ENCODE data around the gene RNF2.

RNF2 gene

GRCh38 chr1:185112356-185112755 is 67.0 kb downstream of the RNF2 start:
- no peaks in the 10 kb centered on the region for H3K4me1 ChIP-seq (ENCODE audit: insufficient read depth, low read length, severe bottlenecking)
- H3K9ac ChIP-seq (ENCODE audit: low read length) = no peak overlapping the region

GRCh38 chr1:185129708-185130107 is 84.3 kb downstream of the RNF2 start:
- Histone ChIP-seq H3K9me2 (ENCODE audit: low read depth, low read length) (no peaks in the 10 kb centered on the region), H3K9ac (ENCODE audit: low read length) (no peak overlapping the region), H3K9me3 (ENCODE audit: low read length) (peaks cover 5% of the 10 kb centered on the region; the same call in 1 of the 2 replicates), H3K27me3 (ENCODE audit: insufficient read depth, low read length) (no peaks in the 10 kb centered on the region), H3K4me1 (ENCODE audit: insufficient read depth, low read length, severe bottlenecking) (no peaks in the 10 kb centered on the region), H3K36me3 (ENCODE audit: insufficient read depth, low read length) (peaks cover 41% of the 10 kb centered on the region), H3K4me3 (ENCODE audit: low read depth, low read length, poor library complexity, severe bottlenecking) (no peak overlapping the region), H2AFZ (ENCODE audit: low read length) (no peak overlapping the region), H3K4me2 (ENCODE audit: low read length) (no peak overlapping the region), H3K27ac (ENCODE audit: low read depth, low read length, poor library complexity, severe bottlenecking) (no peak overlapping the region), H4K20me1 (ENCODE audit: insufficient read depth, low read length) (no peaks in the 10 kb centered on the region), H3F3A (ENCODE audit: insufficient read depth, low read length) (no peaks in the 10 kb centered on the region), H3K79me2 (ENCODE audit: insufficient read depth, low read length) (no peaks in the 10 kb centered on the region)
- TF ChIP-seq CTCF (IDR thresholded peaks at IDR 0.05; ENCODE audit: low read length) (no peak), EZH2 (IDR thresholded peaks at IDR 0.05; ENCODE audit: borderline replicate concordance, low read length) (no peak)

More at GRCh38 chr1:185112356-185112755, 67.0 kb downstream of the RNF2 start:
- Histone ChIP-seq H3K79me2 (ENCODE audit: insufficient read depth, low read length) (no peaks in the 10 kb centered on the region), H3K27me3 (ENCODE audit: insufficient read depth, low read length) (no peaks in the 10 kb centered on the region), H3K9me2 (ENCODE audit: low read depth, low read length) (no peaks in the 10 kb centered on the region), H4K20me1 (ENCODE audit: insufficient read depth, low read length) (no peaks in the 10 kb centered on the region), H3K36me3 (ENCODE audit: insufficient read depth, low read length) (no peaks in the 10 kb centered on the region), H2AFZ (ENCODE audit: low read length) (no peak overlapping the region), H3K4me3 (ENCODE audit: low read depth, low read length, poor library complexity, severe bottlenecking) (no peak overlapping the region), H3K27ac (ENCODE audit: low read depth, low read length, poor library complexity, severe bottlenecking) (no peak overlapping the region), H3K4me2 (ENCODE audit: low read length) (no peak overlapping the region), H3F3A (ENCODE audit: insufficient read depth, low read length) (no peaks in the 10 kb centered on the region), H3K9me3 (ENCODE audit: low read length) (peaks cover 4% of the 10 kb centered on the region; the same call in 1 of the 2 replicates)
- no peak for TF ChIP-seq CTCF (IDR thresholded peaks at IDR 0.05; ENCODE audit: low read length)
- TF ChIP-seq EZH2 (IDR thresholded peaks at IDR 0.05; ENCODE audit: borderline replicate concordance, low read length) = no peak

GRCh38 chr1:185132534-185132933 is 87.2 kb downstream of the RNF2 start:
- no peak overlapping the region for H3K4me3 ChIP-seq (ENCODE audit: low read depth, low read length, poor library complexity, severe bottlenecking)
- peaks cover 5% of the 10 kb centered on the region; the same call in 1 of the 2 replicates for H3K9me3 ChIP-seq (ENCODE audit: low read length)
- no peaks in the 10 kb centered on the region for H3K9me2 ChIP-seq (ENCODE audit: low read depth, low read length)
- H3K27ac ChIP-seq (ENCODE audit: low read depth, low read length, poor library complexity, severe bottlenecking) = no peak overlapping the region
- H3K79me2 ChIP-seq (ENCODE audit: insufficient read depth, low read length) = no peaks in the 10 kb centered on the region
- H3K4me2 ChIP-seq (ENCODE audit: low read length) = no peak overlapping the region
- no peaks in the 10 kb centered on the region for H4K20me1 ChIP-seq (ENCODE audit: insufficient read depth, low read length)
- H3K36me3 ChIP-seq (ENCODE audit: insufficient read depth, low read length) = peaks cover 45% of the 10 kb centered on the region
- no peaks in the 10 kb centered on the region for H3K4me1 ChIP-seq (ENCODE audit: insufficient read depth, low read length, severe bottlenecking)
- no peak overlapping the region for H2AFZ ChIP-seq (ENCODE audit: low read length)
- H3K27me3 ChIP-seq (ENCODE audit: insufficient read depth, low read length) = no peaks in the 10 kb centered on the region
- TF ChIP-seq EZH2 (IDR thresholded peaks at IDR 0.05; ENCODE audit: borderline replicate concordance, low read length) = no peak
- no peak for TF ChIP-seq CTCF (IDR thresholded peaks at IDR 0.05; ENCODE audit: low read length)
- no peaks in the 10 kb centered on the region for H3F3A ChIP-seq (ENCODE audit: insufficient read depth, low read length)
- H3K9ac ChIP-seq (ENCODE audit: low read length) = no peak overlapping the region

Data from OCI-LY1 (cell line).